Skeletal muscle tissue (tissue), 4 donors: ENCODE data around the gene BARX1. TPM values are rescaled to one million over a fixed set of nuclear protein-coding genes. Genes with fewer than 3 reads are reported as not detected.

ENCODE experiments used
- H3K27ac ChIP-seq: one replicate; pipeline ENCODE4 v1.7.0; 2013; ENCODE audit warnings: mild to moderate bottlenecking, low read depth, low read length, inconsistent platforms
- H3K27me3 ChIP-seq, 3 donors: one replicate each; pipeline ENCODE4 v1.7.0; 2013; ENCODE audit warnings: low read length in 3 of 3; ENCODE audit not compliant: control insufficient read depth in 3 of 3, insufficient read depth in 3 of 3
- H3K36me3 ChIP-seq, 3 donors: one replicate each; pipeline ENCODE4 v1.7.0; 2013; ENCODE audit warnings: low read length in 3 of 3; ENCODE audit not compliant: control insufficient read depth in 3 of 3, insufficient read depth in 3 of 3
- H3K4me1 ChIP-seq, 3 donors: one replicate each; pipeline ENCODE4 v1.7.0; 2013; ENCODE audit warnings: low read length in 3 of 3, mild to moderate bottlenecking in 3 of 3; ENCODE audit not compliant: control insufficient read depth in 3 of 3, insufficient read depth in 3 of 3
- H3K4me3 ChIP-seq, 3 donors: one replicate each; pipeline ENCODE4 v1.7.0; 2013; ENCODE audit warnings: low read length in 3 of 3
- H3K9ac ChIP-seq, 3 donors: one replicate each; pipeline ENCODE4 v1.7.0; 2013; ENCODE audit warnings: low read length in 3 of 3, mild to moderate bottlenecking in 3 of 3, moderate library complexity in 2 of 3, low read depth in 1 of 3
- H3K9me3 ChIP-seq, 3 donors: one replicate each; pipeline ENCODE4 v1.7.0; 2013; ENCODE audit warnings: low read length in 3 of 3; ENCODE audit not compliant: control insufficient read depth in 3 of 3
- total RNA-seq: library from RNA; depleted of rRNA; stranded (reverse); fragments of >200 nt; gene quantifications from one replicate; pipeline ENCODE4 v1.2.3, GENCODE V29; 2014
- donor health status: Osteomylitis.

The BARX1 gene
- total RNA-seq, 1 donor from 2014 or later: not detected

- Histone ChIP-seq H3K9ac (no peak overlapping the region), H3K36me3 (no peaks in the 10 kb centered on the region), H3K4me3 (peak overlapping the region in 2 of 3 donors; percentile 49 to 71), H3K4me1 (peaks cover 28 to 44% (median 38%) of the 10 kb centered on the region in 3 donors), H3K9me3 (no peaks in the 10 kb centered on the region), H3K27ac (no peak overlapping the region), H3K27me3 (peaks cover 91 to 92% (median 92%) of the 10 kb centered on the region in 3 donors)
Measured at GRCh38 chr9:93952119-93952783, 2.9 kb downstream of the BARX1 start.

- Histone ChIP-seq H3K4me3 (peak overlapping the region in 2 of 3 donors; percentile 49 to 71), H3K9ac (no peak overlapping the region), H3K27me3 (peaks cover 89 to 92% (median 90%) of the 10 kb centered on the region in 3 donors), H3K36me3 (no peaks in the 10 kb centered on the region), H3K4me1 (peaks cover 28 to 44% (median 38%) of the 10 kb centered on the region in 3 donors), H3K9me3 (no peaks in the 10 kb centered on the region), H3K27ac (no peak overlapping the region)
Measured at GRCh38 chr9:93951655-93952118, 3.5 kb downstream of the BARX1 start.

- H3K9ac ChIP-seq: peak overlapping the region; percentile 43 to 50 (median 45)
- H3K27me3 ChIP-seq: peaks cover 89 to 92% (median 90%) of the 10 kb centered on the region in 3 donors
Measured at GRCh38 chr9:93950619-93951601, 4.2 kb downstream of the BARX1 start.

GRCh38 chr9:93949694-93950449, 5.3 kb downstream of the BARX1 start:
- Histone ChIP-seq H3K9me3 (no peaks in the 10 kb centered on the region), H3K4me1 (peaks cover 34 to 47% (median 40%) of the 10 kb centered on the region in 3 donors), H3K27me3 (peaks cover 93 to 96% (median 94%) of the 10 kb centered on the region in 3 donors), H3K9ac (no peak overlapping the region), H3K27ac (no peak overlapping the region), H3K36me3 (no peaks in the 10 kb centered on the region), H3K4me3 (no peak overlapping the region)

More at GRCh38 chr9:93950619-93951601, 4.2 kb downstream of the BARX1 start:
- peaks cover 33 to 50% (median 43%) of the 10 kb centered on the region in 3 donors for H3K4me1 ChIP-seq
- no peaks in the 10 kb centered on the region for H3K36me3 ChIP-seq
- no peaks in the 10 kb centered on the region for H3K9me3 ChIP-seq
- peak overlapping the region; percentile 67 to 73 (median 71) for H3K4me3 ChIP-seq
- H3K27ac ChIP-seq: no peak overlapping the region

- Histone ChIP-seq H3K36me3 (no peaks in the 10 kb centered on the region), H3K27ac (no peak overlapping the region), H3K4me3 (no peak overlapping the region), H3K4me1 (peaks cover 34 to 43% (median 40%) of the 10 kb centered on the region in 3 donors), H3K27me3 (peaks cover 95 to 96% (median 95%) of the 10 kb centered on the region in 3 donors), H3K9ac (no peak overlapping the region), H3K9me3 (no peaks in the 10 kb centered on the region)
Measured at GRCh38 chr9:93949073-93949693, 6.0 kb downstream of the BARX1 start.

- no peaks in the 10 kb centered on the region for H3K36me3 ChIP-seq
- no peak overlapping the region for H3K4me3 ChIP-seq
- H3K9ac ChIP-seq: no peak overlapping the region
- peaks cover 95 to 96% (median 95%) of the 10 kb centered on the region in 3 donors for H3K27me3 ChIP-seq
- no peaks in the 10 kb centered on the region for H3K9me3 ChIP-seq
- H3K4me1 ChIP-seq: peaks cover 34 to 39% (median 39%) of the 10 kb centered on the region in 3 donors
- no peak overlapping the region for H3K27ac ChIP-seq
Measured at GRCh38 chr9:93948441-93949072, 6.6 kb downstream of the BARX1 start.

- Histone ChIP-seq H3K9me3 (no peaks in the 10 kb centered on the region), H3K9ac (no peak overlapping the region), H3K36me3 (no peaks in the 10 kb centered on the region), H3K27ac (no peak overlapping the region), H3K27me3 (peaks cover 95 to 96% (median 95%) of the 10 kb centered on the region in 3 donors), H3K4me1 (peaks cover 24 to 29% (median 29%) of the 10 kb centered on the region in 3 donors), H3K4me3 (no peak overlapping the region)
Measured at GRCh38 chr9:93947409-93948070, 7.6 kb downstream of the BARX1 start.

GRCh38 chr9:93946338-93946712, 8.8 kb downstream of the BARX1 start:
- no peaks in the 10 kb centered on the region for H3K9me3 ChIP-seq
- H3K4me1 ChIP-seq: peaks cover 15 to 19% (median 19%) of the 10 kb centered on the region in 3 donors
- peaks cover 83 to 92% (median 91%) of the 10 kb centered on the region in 3 donors for H3K27me3 ChIP-seq
- H3K27ac ChIP-seq: no peak overlapping the region
- H3K4me3 ChIP-seq: peak overlapping the region in 1 of 3 donors; percentile 23
- H3K36me3 ChIP-seq: no peaks in the 10 kb centered on the region
- no peak overlapping the region for H3K9ac ChIP-seq
